ENCODE measurements around the gene PGAM5.

The PGAM5 gene

GRCh38 chr12:132672116-132672515 lies 38.5 kb upstream of the PGAM5 start:
- H3K27me3 ChIP-seq (ENCODE audit: control insufficient read depth, low read length), result no peaks in the 10 kb centered on the region
- H3F3A ChIP-seq (ENCODE audit: control insufficient read depth, insufficient read depth), result no peaks in the 10 kb centered on the region
- H4K20me1 ChIP-seq (ENCODE audit: control insufficient read depth, insufficient read depth, low read depth, low read length), result no peaks in the 10 kb centered on the region
- no peak overlapping the region for H3K4me3 ChIP-seq (ENCODE audit: low read length)
- H3K27ac ChIP-seq (ENCODE audit: low read depth, low read length), result no peak overlapping the region
- no peaks in the 10 kb centered on the region for H3K9me2 ChIP-seq (replicated peaks; ENCODE audit: control insufficient read depth, low read length)
- peaks cover 3% of the 10 kb centered on the region for H3K79me2 ChIP-seq (ENCODE audit: control insufficient read depth, low read length)
- no peaks in the 10 kb centered on the region for H3K9me3 ChIP-seq (ENCODE audit: control insufficient read depth, insufficient read depth, low read length)
- H3K36me3 ChIP-seq (ENCODE audit: control insufficient read depth, low read length), result peaks cover 89% of the 10 kb centered on the region
- H3K4me1 ChIP-seq (ENCODE audit: control insufficient read depth, low read length), result no peaks in the 10 kb centered on the region
- TF ChIP-seq EZH2phosphoT487 (IDR thresholded peaks at IDR 0.05; ENCODE audit: borderline replicate concordance, low read length), result no peak
- TF ChIP-seq CTCF (IDR thresholded peaks at IDR 0.05; ENCODE audit: low read depth, low read length, poor library complexity, severe bottlenecking), result no peak
- H3K4me2 ChIP-seq (ENCODE audit: low read length), result no peak overlapping the region

- H3F3A ChIP-seq (ENCODE audit: control insufficient read depth, insufficient read depth), result no peaks in the 10 kb centered on the region
- H3K27ac ChIP-seq (ENCODE audit: low read depth, low read length), result no peak overlapping the region
- no peak overlapping the region for H3K4me3 ChIP-seq (ENCODE audit: low read length)
- peaks cover 89% of the 10 kb centered on the region for H3K36me3 ChIP-seq (ENCODE audit: control insufficient read depth, low read length)
- no peak overlapping the region for H3K4me2 ChIP-seq (ENCODE audit: low read length)
- peaks cover 3% of the 10 kb centered on the region; the same call in 1 of the 2 replicates for H4K20me1 ChIP-seq (ENCODE audit: control insufficient read depth, insufficient read depth, low read depth, low read length)
- peaks cover 9% of the 10 kb centered on the region for H3K79me2 ChIP-seq (ENCODE audit: control insufficient read depth, low read length)
- H3K4me1 ChIP-seq (ENCODE audit: control insufficient read depth, low read length), result no peaks in the 10 kb centered on the region
- TF ChIP-seq EZH2phosphoT487 (IDR thresholded peaks at IDR 0.05; ENCODE audit: borderline replicate concordance, low read length) (no peak), CTCF (IDR thresholded peaks at IDR 0.05; ENCODE audit: low read depth, low read length, poor library complexity, severe bottlenecking) (no peak)
- H3K9me2 ChIP-seq (replicated peaks; ENCODE audit: control insufficient read depth, low read length), result no peaks in the 10 kb centered on the region
- no peaks in the 10 kb centered on the region for H3K27me3 ChIP-seq (ENCODE audit: control insufficient read depth, low read length)
- H3K9me3 ChIP-seq (ENCODE audit: control insufficient read depth, insufficient read depth, low read length), result no peaks in the 10 kb centered on the region
Observed at GRCh38 chr12:132672678-132673077, 38.0 kb upstream of the PGAM5 start.

GRCh38 chr12:132673288-132674179 lies 37.1 kb upstream of the PGAM5 start:
- peaks cover 11% of the 10 kb centered on the region for H3K79me2 ChIP-seq (ENCODE audit: control insufficient read depth, low read length)
- no peak overlapping the region for H3K4me2 ChIP-seq (ENCODE audit: low read length)
- H3K4me3 ChIP-seq (ENCODE audit: low read length), result no peak overlapping the region
- no peaks in the 10 kb centered on the region for H3F3A ChIP-seq (ENCODE audit: control insufficient read depth, insufficient read depth)
- H4K20me1 ChIP-seq (ENCODE audit: control insufficient read depth, insufficient read depth, low read depth, low read length), result peaks cover 3% of the 10 kb centered on the region; the same call in 1 of the 2 replicates
- TF ChIP-seq EZH2phosphoT487 (IDR thresholded peaks at IDR 0.05; ENCODE audit: borderline replicate concordance, low read length) (no peak), CTCF (IDR thresholded peaks at IDR 0.05; ENCODE audit: low read depth, low read length, poor library complexity, severe bottlenecking) (no peak)
- no peaks in the 10 kb centered on the region for H3K4me1 ChIP-seq (ENCODE audit: control insufficient read depth, low read length)
- no peaks in the 10 kb centered on the region for H3K9me3 ChIP-seq (ENCODE audit: control insufficient read depth, insufficient read depth, low read length)
- H3K27me3 ChIP-seq (ENCODE audit: control insufficient read depth, low read length), result no peaks in the 10 kb centered on the region
- peaks cover 88% of the 10 kb centered on the region for H3K36me3 ChIP-seq (ENCODE audit: control insufficient read depth, low read length)
- H3K27ac ChIP-seq (ENCODE audit: low read depth, low read length), result no peak overlapping the region
- H3K9me2 ChIP-seq (replicated peaks; ENCODE audit: control insufficient read depth, low read length), result no peaks in the 10 kb centered on the region

Measured in DOHH2 (cell line).